ENCODE results near the gene KCNJ10. TPM values are rescaled to one million over a fixed set of nuclear protein-coding genes. Genes with fewer than 3 reads are reported as not detected.

KCNJ10 gene
- total and polyA plus RNA-seq, 2 donors from 2014 or later, result 4.9 to 57.6 TPM

- no peaks in the 10 kb centered on the region for H3K36me3 ChIP-seq (ENCODE audit: control insufficient read depth in 2 of 3, insufficient read depth in 3 of 3, low read length in 3 of 3)
- peak in 1 of 5 donors; percentile 8 for DNase-seq
- H3K9me3 ChIP-seq (ENCODE audit: control insufficient read depth in 2 of 3, insufficient read depth in 1 of 3, low read length in 3 of 3), result no peaks in the 10 kb centered on the region
- no peak for TF ChIP-seq CTCF (IDR thresholded peaks at IDR 0.05; ENCODE audit: borderline replicate concordance, extremely low read depth, insufficient read depth)
- no peak for FAIRE-seq
- H3K4me3 ChIP-seq (ENCODE audit: low read length in 3 of 3), result no peak overlapping the region
- H3K27me3 ChIP-seq (ENCODE audit: control insufficient read depth, insufficient read depth, low read length), result no peaks in the 10 kb centered on the region
- peak overlapping the region in 1 of 2 donors; percentile 12 for H3K27ac ChIP-seq (ENCODE audit: low read depth in 2 of 2, low read length in 2 of 2)
- intact Hi-C loops (cut with DNase I), result no loop called here
- no peak overlapping the region for H3K9ac ChIP-seq (ENCODE audit: low read length in 3 of 3)
- H3K4me1 ChIP-seq (ENCODE audit: control insufficient read depth in 2 of 3, insufficient read depth in 2 of 3, low read depth in 1 of 3, low read length in 3 of 3), result peaks cover 0 to 17% (median 4%) of the 10 kb centered on the region in 3 donors
Measured at GRCh38 chr1:160064746-160065145, 5.2 kb downstream of the KCNJ10 start.

- Histone ChIP-seq H3K36me3 (ENCODE audit: control insufficient read depth in 2 of 3, insufficient read depth in 3 of 3, low read length in 3 of 3) (no peaks in the 10 kb centered on the region), H3K9ac (ENCODE audit: low read length in 3 of 3) (no peak overlapping the region), H3K27me3 (ENCODE audit: control insufficient read depth, insufficient read depth, low read length) (no peaks in the 10 kb centered on the region), H3K4me3 (ENCODE audit: low read length in 3 of 3) (no peak overlapping the region), H3K4me1 (ENCODE audit: control insufficient read depth in 2 of 3, insufficient read depth in 2 of 3, low read depth in 1 of 3, low read length in 3 of 3) (peaks cover 0 to 17% (median 4%) of the 10 kb centered on the region in 3 donors), H3K27ac (ENCODE audit: low read depth in 2 of 2, low read length in 2 of 2) (peak overlapping the region in 1 of 2 donors; percentile 12), H3K9me3 (ENCODE audit: control insufficient read depth in 2 of 3, insufficient read depth in 1 of 3, low read length in 3 of 3) (no peaks in the 10 kb centered on the region)
- intact Hi-C loops (cut with DNase I), result no loop called here
- FAIRE-seq (no peak), DNase-seq (no peak)
- TF ChIP-seq CTCF (IDR thresholded peaks at IDR 0.05; ENCODE audit: borderline replicate concordance, extremely low read depth, insufficient read depth), result no peak
Measured at GRCh38 chr1:160064164-160064563, 5.8 kb downstream of the KCNJ10 start.

GRCh38 chr1:160063176-160063575 is 6.8 kb downstream of the KCNJ10 start:
- Histone ChIP-seq H3K27me3 (ENCODE audit: control insufficient read depth, insufficient read depth, low read length) (no peaks in the 10 kb centered on the region), H3K4me3 (ENCODE audit: low read length in 3 of 3) (no peak overlapping the region), H3K36me3 (ENCODE audit: control insufficient read depth in 2 of 3, insufficient read depth in 3 of 3, low read length in 3 of 3) (no peaks in the 10 kb centered on the region), H3K27ac (ENCODE audit: low read depth in 2 of 2, low read length in 2 of 2) (peak overlapping the region in 1 of 2 donors; percentile 72), H3K9ac (ENCODE audit: low read length in 3 of 3) (no peak overlapping the region), H3K4me1 (ENCODE audit: control insufficient read depth in 2 of 3, insufficient read depth in 2 of 3, low read depth in 1 of 3, low read length in 3 of 3) (peaks cover 0 to 17% (median 4%) of the 10 kb centered on the region in 3 donors), H3K9me3 (ENCODE audit: control insufficient read depth in 2 of 3, insufficient read depth in 1 of 3, low read length in 3 of 3) (no peaks in the 10 kb centered on the region)
- intact Hi-C loops (cut with DNase I), result no loop called here
- TF ChIP-seq CTCF (IDR thresholded peaks at IDR 0.05; ENCODE audit: borderline replicate concordance, extremely low read depth, insufficient read depth), result no peak
- FAIRE-seq, result no peak
- DNase-seq, result no peak

GRCh38 chr1:160062230-160062532 is 7.8 kb downstream of the KCNJ10 start:
- intact Hi-C loops (cut with DNase I), result no loop called here
- DNase-seq, result peak in 3 of 5 donors; percentile 9 to 63 (median 25)
- no peak for TF ChIP-seq CTCF (IDR thresholded peaks at IDR 0.05; ENCODE audit: borderline replicate concordance, extremely low read depth, insufficient read depth)

More at GRCh38 chr1:160062230-160062532, 7.8 kb downstream of the KCNJ10 start:
- H3K36me3 ChIP-seq (ENCODE audit: control insufficient read depth in 2 of 3, insufficient read depth in 3 of 3, low read length in 3 of 3), result no peaks in the 10 kb centered on the region
- no peaks in the 10 kb centered on the region for H3K27me3 ChIP-seq (ENCODE audit: control insufficient read depth, insufficient read depth, low read length)
- peak overlapping the region; percentile 66 to 72 for H3K27ac ChIP-seq (ENCODE audit: low read depth in 2 of 2, low read length in 2 of 2)
- H3K4me3 ChIP-seq (ENCODE audit: low read length in 3 of 3), result no peak overlapping the region
- H3K9me3 ChIP-seq (ENCODE audit: control insufficient read depth in 2 of 3, insufficient read depth in 1 of 3, low read length in 3 of 3), result no peaks in the 10 kb centered on the region
- H3K4me1 ChIP-seq (ENCODE audit: control insufficient read depth in 2 of 3, insufficient read depth in 2 of 3, low read depth in 1 of 3, low read length in 3 of 3), result peaks cover 0 to 15% (median 4%) of the 10 kb centered on the region in 3 donors
- no peak for FAIRE-seq
- no peak overlapping the region for H3K9ac ChIP-seq (ENCODE audit: low read length in 3 of 3)

Data from kidney (tissue), 14 donors.